LoVo (cell line): Measurements from ENCODE around the gene ZNF143.
A peak's percentile ranks its signal among the peaks of the same experiment; 100 is the strongest.
"Not testable (repeated sequence)": the region's sequence is repeated elsewhere in the genome, so short reads cannot be mapped to it uniquely, and the experiment has no call there.

Experiments
- DNase-seq: peaks from one replicate; pipeline ENCODE4 v3.0.0-alpha.2; 2016; ENCODE audit warnings: low spot score

The ZNF143 gene

GRCh38 chr11:9498457-9499078, 37.8 kb downstream of the ZNF143 start:
- no peak for DNase-seq

DNA sequence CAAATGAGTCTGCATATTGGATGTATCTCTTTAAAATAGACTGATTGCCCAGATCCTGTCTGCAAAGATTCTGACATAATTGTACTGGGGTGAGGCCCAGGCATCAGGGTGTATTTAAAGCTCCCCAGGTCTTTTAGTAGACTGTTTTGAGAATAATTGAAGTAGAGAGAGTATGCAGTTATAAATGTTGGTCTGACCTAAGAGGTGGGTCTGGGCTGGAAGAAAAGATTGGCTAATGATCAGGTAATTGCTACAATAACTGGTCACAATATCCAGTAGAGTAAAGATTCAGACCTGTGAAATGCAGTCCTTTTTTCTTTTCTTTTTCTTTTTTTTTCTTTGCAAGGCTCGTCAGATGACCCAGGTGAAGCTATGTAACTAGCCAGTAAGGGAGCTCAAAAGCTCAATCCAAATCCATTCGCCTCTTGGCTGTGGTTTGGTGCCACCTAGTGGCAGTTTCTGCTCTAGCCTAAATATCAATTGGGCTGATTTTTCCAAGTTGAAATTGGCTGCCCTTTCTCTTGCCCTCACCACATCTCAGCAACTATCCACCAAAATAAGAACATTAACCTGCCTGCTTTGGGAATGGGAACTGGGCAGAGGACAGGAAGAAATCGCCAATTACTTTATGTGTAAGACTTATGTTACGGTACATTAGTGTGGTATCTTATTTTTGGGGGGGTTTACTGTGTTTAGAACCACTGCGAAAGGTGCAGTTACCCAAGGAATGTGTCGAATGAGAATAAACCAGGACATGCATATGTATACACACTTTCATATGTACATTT, 45.9 kb downstream of the ZNF143 start:
- peak; percentile 77 for DNase-seq

DNA sequence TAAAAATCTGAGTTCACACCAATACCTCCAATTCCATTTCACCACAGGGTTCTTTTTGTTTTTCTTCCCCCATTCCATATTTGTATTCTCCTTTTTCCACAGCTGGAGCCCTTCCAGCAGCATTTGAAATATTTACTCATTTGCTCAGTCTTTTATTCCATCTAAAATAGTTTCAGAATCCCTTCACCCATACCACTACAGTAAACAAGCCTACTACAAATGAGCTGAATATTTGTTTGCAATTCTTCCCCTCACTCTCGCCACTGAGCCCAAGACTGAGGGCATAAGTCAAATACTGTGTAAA, 46.4 kb downstream of the ZNF143 start:
- no peak for DNase-seq

DNA sequence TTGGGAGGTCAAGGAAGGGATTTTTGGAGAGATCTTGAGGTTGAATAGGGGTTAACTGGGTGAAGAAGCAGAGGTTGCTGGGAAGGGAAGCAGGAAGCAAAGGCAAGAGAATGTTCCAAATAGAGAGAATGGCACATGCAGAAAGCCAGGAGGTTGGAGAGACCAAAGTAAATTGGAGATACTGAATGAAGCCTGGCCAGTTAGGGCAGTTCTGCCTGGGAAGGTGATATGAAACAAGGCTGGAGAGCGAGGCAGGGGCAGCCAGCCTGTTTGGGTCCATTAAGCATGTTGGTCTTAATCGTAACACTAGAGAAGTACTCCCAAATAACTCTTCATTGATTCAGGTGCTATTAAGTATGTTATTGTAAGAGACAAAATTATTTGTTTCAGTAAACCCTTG, 48.2 kb downstream of the ZNF143 start:
- DNase-seq: no peak

DNA sequence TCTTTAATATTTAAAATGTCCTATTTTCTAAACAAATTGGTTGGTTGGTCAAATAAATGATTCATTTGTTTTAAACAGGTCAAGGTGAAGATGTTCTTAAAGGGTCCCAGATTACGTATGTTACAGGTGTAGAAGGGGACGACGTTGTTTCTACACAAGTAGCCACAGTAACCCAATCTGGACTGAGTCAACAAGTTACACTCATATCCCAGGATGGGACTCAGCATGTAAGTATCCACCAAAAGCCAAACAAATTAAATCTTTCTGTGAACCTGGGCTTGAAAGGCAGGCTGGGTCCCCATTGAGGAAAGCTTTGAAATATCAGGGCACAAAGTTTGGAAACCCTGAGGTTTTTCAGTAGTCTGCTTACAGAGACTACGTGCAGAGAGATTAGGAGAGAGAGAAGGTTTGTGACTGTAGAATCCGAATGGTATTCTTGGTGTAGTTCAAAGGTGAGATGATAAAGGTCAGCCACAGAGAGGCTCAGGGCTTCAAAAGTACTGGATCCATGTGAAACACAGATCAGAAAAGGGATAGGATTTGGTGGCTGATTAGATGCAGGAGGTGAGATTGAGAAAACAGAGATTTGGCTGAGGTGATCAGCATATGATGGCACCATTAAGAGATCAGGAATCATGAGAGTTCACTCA, 51.7 kb downstream of the ZNF143 start:
- no peak for DNase-seq

DNA sequence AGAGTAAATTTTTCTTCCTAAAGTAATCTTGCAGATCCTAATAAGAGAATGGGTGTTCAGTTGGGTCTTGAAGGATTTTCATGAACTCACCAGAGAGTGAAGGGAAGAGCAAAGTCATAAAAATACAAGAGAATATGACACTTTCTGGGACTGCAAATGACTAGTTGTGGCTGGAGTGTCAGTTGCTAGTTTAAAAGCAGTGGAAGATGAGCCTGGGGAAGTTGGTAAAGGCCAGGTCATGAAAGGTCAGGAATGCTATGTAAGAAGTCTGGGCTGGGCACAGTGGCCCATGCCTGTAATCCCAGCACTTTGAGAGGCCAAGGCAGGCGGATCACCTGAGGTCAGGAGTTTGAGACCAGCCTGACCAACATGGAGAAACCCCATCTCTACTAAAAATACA, 53.8 kb downstream of the ZNF143 start:
- DNase-seq: not testable (repeated sequence)

- no peak for DNase-seq
These were observed 55.3 kb downstream of the ZNF143 start for GRCh38 chr11:9516113-9516512.

DNA sequence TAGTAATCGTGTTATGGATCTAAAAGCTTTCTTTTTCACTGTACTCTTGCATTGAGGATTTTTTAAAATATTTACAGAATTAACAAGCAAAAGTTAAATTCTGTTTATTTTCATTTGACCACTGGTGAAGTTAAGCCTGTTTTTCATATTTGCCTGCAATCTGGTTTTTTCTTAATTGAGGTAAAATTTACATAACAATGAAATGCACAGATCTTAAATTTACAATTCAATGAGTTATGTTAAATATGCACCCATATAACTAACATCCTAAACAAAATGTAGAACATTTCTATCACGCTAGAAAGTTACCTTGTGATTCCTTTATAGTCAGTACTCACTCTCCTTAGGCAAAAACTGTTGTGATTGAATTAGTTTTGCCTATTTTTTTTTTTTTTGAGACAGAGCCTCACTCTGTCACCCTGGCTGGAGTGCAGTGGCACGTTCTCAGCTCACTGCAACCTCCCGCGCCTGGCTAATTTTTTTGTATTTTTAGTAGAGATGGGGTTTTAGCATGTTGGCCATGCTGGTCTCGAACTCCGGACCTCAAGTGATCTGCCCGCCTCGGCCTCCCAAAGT, 58.1 kb downstream of the ZNF143 start:
- DNase-seq: no peak

DNA sequence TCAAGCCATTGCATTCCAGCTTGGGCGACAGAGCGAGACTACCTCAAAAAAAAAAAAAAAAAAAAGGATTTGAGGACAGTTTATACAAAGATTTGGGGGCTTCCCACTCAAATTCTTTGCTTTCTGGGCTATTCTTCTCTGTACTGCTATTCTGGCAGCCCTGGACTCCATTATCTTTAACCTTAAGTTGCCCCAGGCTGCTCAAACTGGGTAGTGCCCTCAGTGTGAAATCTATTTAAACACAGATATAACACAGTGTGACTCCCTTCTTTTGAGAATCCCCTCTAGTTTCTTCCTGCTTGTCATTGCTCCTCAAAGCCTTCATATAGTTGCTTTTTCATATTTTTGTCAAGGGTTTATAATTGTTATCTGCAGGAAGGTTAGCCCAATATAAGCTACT, 63.2 kb downstream of the ZNF143 start:
- DNase-seq: no peak

GRCh38 chr11:9525116-9525515, 64.3 kb downstream of the ZNF143 start:
- DNase-seq: no peak

DNA sequence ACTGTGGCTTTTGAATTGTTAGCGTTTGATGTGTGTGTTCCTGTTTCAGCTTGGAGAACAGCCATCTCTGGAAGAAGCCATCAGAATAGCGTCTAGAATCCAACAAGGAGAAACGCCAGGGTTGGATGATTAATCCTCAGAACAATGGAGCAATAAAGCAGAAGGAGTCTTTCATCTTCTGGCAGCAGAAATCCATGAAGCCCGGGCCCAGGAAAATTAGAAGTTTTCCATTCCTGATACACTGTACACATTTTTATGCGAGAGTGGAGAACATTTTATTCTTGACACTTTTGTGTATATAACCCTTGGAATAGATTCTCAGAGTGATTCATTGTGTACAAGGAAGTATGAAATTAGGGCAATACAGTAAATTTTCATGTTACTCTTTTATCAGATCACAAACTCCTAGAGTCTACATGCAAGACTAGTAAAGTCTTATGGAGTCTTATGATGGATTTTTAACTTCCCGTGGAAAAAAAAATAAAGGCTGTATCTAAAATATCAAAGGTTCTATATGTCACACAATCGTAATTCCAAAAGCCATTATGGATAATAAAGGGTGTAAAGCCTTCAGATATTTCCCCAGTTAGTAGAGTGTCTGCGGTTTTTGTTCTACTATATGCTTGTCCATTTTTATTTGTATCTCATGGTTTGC, 66.8 kb downstream of the ZNF143 start:
- DNase-seq: peak; percentile 56

- no peak for DNase-seq
These were observed 67.3 kb downstream of the ZNF143 start for GRCh38 chr11:9528136-9528501.

DNA sequence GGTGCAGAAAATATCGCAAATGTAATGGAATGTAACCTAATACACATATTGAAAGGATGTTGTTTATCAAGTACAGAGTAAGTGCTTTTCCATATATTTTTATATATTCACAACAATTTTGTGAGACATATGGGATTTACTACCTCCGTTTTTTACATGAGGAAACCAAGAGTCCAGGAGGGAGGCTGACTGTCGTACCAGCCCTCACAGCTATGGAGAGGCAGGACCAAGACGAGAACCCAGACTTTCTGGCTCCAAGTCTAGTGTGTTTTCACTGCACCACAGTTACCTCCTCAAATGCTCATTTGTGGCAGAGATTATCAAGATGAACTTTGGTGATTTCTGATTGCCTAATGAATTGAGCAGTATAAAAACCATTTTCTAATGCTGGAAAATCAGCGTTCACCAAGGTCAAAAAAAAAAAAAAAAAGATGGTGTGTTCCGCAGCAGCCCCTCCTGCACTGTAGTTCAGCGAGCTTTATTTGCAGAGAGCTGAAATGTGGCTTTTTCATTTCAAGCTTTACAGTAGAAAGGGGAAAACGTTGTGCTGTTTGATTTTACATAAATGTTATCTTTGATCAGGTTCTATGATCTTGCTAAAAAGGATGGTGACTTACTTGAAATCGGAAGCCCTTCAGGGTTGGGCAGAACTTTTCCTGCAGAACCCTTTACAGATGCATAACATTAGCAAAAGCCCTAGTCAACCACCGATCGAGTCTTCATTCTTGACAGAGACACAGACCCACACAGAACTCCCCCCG, 67.9 kb downstream of the ZNF143 start:
- DNase-seq: no peak

- peak; percentile 31 for DNase-seq
These were observed 68.5 kb downstream of the ZNF143 start for GRCh38 chr11:9529334-9529650.

DNA sequence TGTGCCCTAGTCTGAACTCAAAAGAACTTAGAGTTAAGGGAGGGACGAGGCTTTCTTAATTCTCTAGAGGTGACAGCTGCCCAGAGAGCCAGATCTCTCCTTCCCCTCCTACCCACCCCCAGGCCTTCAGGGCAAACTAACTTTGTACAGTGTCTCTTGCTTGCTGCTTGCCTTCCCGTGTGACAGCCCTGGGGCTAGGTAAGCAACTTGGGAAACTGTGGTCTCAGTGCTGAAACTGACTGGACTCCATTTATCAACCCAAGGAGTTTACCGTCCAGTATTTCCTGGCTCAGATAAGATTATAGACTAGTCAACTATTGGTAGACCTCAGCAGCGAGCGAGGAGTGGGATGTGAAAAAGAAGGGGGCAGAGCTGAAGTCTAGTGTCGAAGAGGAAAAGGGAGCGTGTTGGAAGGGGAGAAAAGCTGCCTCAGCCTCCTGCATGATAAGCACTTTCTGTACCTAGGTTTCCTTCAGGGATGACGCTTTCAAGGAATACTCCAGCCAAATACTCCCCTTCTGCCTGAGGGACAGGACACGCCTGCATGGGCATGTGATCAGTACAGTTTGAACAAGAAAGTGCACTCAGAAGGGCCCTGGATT, 69.3 kb downstream of the ZNF143 start:
- no peak for DNase-seq

GRCh38 chr11:9530901-9531625, 70.3 kb downstream of the ZNF143 start:
- DNase-seq: no peak

DNA sequence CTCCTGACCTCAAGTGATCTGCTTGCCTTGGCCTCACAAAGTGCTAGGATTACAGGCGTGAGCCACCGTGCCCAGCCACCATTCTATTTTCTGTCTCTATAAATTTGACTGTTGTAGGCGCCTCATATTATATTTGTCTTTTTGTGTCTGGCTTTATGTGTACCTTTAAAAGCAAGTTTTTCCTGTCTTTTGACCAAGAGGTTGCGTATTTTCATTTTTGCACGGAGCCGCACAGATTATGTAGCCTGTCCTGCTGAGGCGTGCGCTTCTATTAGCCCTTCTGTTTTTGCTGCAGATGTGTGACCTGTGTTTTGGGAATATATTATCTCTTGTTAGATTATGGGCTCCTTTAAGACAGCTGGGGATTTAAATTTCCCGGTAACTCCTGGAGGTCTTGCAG, 72.2 kb downstream of the ZNF143 start:
- no peak for DNase-seq

DNA sequence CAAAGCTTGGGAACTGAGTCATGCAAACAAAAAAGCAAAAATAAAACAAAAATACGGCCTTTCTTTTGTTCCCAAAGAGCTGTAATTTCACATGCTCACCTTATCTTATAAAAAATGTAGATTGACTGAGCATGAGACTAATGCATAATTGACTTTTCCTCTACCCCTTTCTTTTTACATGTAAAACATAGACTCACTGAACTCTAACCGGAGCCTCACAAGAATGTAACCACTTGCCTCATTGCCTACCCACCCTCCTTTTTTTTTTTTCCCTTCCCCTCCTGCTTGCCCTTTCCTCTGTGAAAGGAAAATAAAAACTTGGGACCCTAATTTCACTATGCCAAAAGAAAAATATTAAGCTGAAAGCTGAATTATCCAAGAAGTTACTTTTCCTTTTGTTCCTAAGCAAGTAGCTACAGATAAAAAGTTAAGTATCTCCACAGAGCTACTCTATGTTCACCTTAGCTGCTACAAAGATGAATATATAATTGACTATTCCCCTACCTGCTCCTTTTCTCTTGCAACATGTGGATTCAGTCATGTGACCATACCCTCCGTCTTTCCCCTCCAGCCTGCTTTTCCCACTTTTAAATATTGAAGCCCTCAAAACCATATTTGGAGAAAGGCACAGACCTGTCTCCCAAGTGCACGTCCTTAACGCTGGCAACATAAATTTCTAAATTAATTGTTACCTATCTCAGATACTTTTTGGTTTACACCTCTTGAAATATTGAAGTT, 73.1 kb downstream of the ZNF143 start:
- no peak for DNase-seq

- DNase-seq: peak; percentile 26
These were observed 74.5 kb downstream of the ZNF143 start for GRCh38 chr11:9535189-9535781.

GRCh38 chr11:9538548-9538947, 77.7 kb downstream of the ZNF143 start:
- DNase-seq: no peak
